ENCODE results near the gene PTPRU. TPM values are rescaled to one million over a fixed set of nuclear protein-coding genes. Genes with fewer than 3 reads are reported as not detected.

PTPRU gene
- total RNA-seq, 1 donor from 2014 or later: 53.2 TPM

DNA sequence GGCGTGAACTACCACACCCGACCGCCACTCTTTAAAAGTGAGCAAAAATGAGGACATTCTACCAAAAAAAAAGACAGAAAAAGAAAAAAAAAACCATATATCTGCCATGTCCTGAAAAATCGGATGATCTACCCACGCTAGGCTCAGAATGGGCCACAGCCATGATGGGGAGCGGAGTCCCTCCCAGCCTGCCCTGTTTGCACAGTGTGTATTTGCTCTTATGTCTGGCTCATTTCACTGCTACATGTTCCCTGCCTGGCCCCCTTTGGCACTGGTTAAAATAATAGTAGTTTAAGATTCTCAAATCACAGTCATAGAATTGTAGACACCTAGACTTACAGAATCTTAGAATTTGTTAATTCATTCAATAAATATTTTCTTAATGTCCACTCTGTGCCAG, 121.9 kb downstream of the PTPRU start:
- DNase-seq (ENCODE audit: low read depth): no peak
- FAIRE-seq: no peak
- no peaks in the 10 kb centered on the region for H3K36me3 ChIP-seq (ENCODE audit: control insufficient read depth, insufficient read depth, low read length)
- no peaks in the 10 kb centered on the region for H3K27me3 ChIP-seq (ENCODE audit: control insufficient read depth, insufficient read depth, low read length)
- H3K4me3 ChIP-seq (ENCODE audit: low read depth, low read length): no peak overlapping the region
- TF ChIP-seq, protein P1, sequence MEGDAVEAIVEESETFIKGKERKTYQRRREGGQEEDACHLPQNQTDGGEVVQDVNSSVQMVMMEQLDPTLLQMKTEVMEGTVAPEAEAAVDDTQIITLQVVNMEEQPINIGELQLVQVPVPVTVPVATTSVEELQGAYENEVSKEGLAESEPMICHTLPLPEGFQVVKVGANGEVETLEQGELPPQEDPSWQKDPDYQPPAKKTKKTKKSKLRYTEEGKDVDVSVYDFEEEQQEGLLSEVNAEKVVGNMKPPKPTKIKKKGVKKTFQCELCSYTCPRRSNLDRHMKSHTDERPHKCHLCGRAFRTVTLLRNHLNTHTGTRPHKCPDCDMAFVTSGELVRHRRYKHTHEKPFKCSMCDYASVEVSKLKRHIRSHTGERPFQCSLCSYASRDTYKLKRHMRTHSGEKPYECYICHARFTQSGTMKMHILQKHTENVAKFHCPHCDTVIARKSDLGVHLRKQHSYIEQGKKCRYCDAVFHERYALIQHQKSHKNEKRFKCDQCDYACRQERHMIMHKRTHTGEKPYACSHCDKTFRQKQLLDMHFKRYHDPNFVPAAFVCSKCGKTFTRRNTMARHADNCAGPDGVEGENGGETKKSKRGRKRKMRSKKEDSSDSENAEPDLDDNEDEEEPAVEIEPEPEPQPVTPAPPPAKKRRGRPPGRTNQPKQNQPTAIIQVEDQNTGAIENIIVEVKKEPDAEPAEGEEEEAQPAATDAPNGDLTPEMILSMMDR (IDR thresholded peaks at IDR 0.05; ENCODE audit: insufficient read depth, low read length, severe bottlenecking): no peak

DNA sequence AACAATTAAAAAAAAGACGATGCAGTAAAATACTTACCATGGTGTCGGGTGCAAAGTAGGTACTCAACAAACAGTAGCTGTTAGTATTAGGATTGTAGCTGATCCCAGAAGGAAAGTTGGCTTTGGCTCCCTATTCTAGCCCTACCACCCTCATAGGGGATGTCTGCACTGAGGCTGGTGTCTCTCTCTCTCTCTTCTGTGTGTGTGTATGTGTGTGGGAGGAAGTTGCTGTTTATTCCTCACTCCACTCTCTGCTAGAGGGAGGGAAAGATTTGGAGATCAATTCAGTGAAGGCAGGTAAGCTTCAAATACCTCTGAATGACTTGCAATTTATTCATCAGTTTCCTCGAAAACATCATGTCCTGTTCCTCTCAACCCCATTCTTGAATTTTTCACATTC, 124.4 kb downstream of the PTPRU start:
- Histone ChIP-seq H3K4me3 (ENCODE audit: low read depth, low read length) (no peak overlapping the region), H3K36me3 (ENCODE audit: control insufficient read depth, insufficient read depth, low read length) (no peaks in the 10 kb centered on the region), H3K27me3 (ENCODE audit: control insufficient read depth, insufficient read depth, low read length) (no peaks in the 10 kb centered on the region)
- DNase-seq (ENCODE audit: low read depth): no peak
- no peak for FAIRE-seq
- TF ChIP-seq, protein P1 (IDR thresholded peaks at IDR 0.05; ENCODE audit: insufficient read depth, low read length, severe bottlenecking): no peak

DNA sequence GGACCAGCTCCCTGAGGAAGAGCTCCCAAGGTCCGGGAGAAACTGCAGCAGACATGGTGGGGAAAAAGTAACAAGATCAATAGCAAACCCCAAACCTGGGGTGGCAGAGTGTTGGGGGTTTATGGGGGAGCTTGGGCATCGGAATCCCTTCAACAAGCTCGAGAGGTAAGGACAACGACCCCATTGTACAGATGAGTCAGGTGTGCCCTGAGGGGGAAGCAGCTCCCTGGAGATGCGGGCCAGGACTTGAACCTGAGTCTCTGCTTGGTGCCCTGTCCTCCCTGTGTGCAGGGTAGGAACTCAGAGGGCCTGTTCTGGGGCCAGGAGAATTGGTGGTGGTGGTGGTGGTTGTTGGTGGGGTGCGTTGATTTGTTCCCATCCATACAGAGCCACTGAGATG, 125.4 kb downstream of the PTPRU start:
- no peak overlapping the region for H3K4me3 ChIP-seq (ENCODE audit: low read depth, low read length)
- H3K27me3 ChIP-seq (ENCODE audit: control insufficient read depth, insufficient read depth, low read length): no peaks in the 10 kb centered on the region
- no peak for FAIRE-seq
- TF ChIP-seq, protein P1 (IDR thresholded peaks at IDR 0.05; ENCODE audit: insufficient read depth, low read length, severe bottlenecking): no peak
- DNase-seq (ENCODE audit: low read depth): no peak
- H3K36me3 ChIP-seq (ENCODE audit: control insufficient read depth, insufficient read depth, low read length): no peaks in the 10 kb centered on the region

DNA sequence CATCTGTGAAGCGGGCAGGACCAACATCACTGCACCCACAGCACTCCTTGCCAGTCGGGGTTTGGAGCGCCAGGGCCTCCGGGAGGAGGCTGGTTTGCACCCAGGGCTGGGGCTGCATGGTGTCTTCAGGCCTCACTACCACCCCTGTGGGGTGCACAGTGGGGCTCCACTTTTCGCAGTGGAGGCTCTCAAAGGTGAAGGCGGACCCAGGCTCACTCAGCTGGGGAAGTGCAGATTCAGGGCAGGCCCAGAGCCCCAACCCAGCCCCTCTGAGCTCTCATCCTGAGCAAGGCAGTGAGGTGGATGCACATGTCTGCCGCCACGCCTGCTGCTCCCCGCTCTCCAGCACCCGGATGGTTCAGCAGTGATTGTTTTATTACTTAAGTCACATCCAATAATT, 125.8 kb downstream of the PTPRU start:
- TF ChIP-seq, protein P1 (IDR thresholded peaks at IDR 0.05; ENCODE audit: insufficient read depth, low read length, severe bottlenecking): no peak
- Histone ChIP-seq H3K36me3 (ENCODE audit: control insufficient read depth, insufficient read depth, low read length) (no peaks in the 10 kb centered on the region), H3K27me3 (ENCODE audit: control insufficient read depth, insufficient read depth, low read length) (no peaks in the 10 kb centered on the region), H3K4me3 (ENCODE audit: low read depth, low read length) (no peak overlapping the region)
- DNase-seq (ENCODE audit: low read depth) (no peak), FAIRE-seq (no peak)

DNA sequence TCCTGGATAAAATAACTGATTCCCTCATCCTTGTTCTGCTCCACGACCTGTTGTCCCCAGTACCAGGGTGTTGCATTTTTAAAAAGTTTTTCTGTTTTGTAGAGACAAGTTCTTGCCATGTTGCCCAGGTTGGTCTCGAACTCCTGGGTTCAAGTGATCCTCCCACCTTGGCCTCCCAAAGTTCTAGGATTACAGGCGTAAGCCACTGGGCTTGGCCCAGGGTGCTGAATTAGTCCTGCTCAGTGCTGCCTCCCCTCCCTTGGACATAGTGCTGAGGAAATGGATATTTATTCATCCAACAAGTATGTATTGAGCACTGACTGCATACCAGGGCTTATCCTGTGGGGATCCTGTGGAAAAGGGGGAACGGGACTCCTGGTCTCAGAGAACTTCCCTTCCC, 126.4 kb downstream of the PTPRU start:
- FAIRE-seq: no peak
- Histone ChIP-seq H3K36me3 (ENCODE audit: control insufficient read depth, insufficient read depth, low read length) (no peaks in the 10 kb centered on the region), H3K4me3 (ENCODE audit: low read depth, low read length) (no peak overlapping the region), H3K27me3 (ENCODE audit: control insufficient read depth, insufficient read depth, low read length) (no peaks in the 10 kb centered on the region)
- TF ChIP-seq, protein P1 (IDR thresholded peaks at IDR 0.05; ENCODE audit: insufficient read depth, low read length, severe bottlenecking): no peak
- DNase-seq (ENCODE audit: low read depth): no peak

DNA sequence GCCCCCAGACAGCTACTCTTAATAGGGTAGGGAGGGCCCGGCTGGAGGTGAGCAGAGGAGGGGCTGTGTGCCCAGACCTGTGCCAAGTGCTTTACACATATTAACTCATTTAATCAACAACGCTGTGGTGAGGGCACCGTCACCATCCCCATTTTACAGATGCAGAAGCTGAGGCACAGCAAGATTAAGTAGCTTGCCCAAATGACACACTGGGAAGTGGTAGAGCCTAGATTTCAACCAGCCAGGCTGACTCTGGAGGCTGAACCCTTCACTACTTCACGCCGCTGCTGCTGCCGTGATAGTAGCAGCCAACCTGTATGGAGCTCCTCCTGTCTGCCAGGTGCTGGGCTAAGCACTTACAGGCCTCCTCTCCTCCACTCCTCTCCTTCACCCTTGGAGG, 127.2 kb downstream of the PTPRU start:
- TF ChIP-seq, protein P1 (IDR thresholded peaks at IDR 0.05; ENCODE audit: insufficient read depth, low read length, severe bottlenecking): no peak
- no peak for DNase-seq (ENCODE audit: low read depth)

More for the DNA sequence above, 127.2 kb downstream of the PTPRU start:
- no peaks in the 10 kb centered on the region for H3K27me3 ChIP-seq (ENCODE audit: control insufficient read depth, insufficient read depth, low read length)
- H3K36me3 ChIP-seq (ENCODE audit: control insufficient read depth, insufficient read depth, low read length): no peaks in the 10 kb centered on the region
- no peak overlapping the region for H3K4me3 ChIP-seq (ENCODE audit: low read depth, low read length)
- no peak for FAIRE-seq
